ENCODE data around the gene COLEC11.

Gene COLEC11

DNA sequence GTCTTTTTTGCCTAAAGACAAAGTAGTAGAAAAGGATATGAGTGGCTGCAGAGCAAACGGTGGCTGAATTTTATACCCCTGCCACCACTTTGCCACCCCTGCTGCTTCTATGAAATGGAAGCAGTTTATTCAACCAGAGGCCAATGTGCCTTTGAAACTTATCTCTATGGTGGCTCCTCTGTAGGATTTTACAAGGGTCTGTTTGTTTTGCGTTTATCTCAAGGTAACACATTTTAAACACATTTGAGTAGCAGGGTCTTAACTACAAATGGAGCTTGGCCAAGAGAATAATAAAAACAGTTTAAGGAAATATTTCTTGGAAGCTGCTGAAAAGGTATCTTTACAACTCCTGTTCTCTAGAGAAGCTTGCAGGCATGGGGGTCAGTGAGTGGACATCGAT lies 69.2 kb downstream of the COLEC11 start:
- no peaks in the 10 kb centered on the region for H3K79me2 ChIP-seq (ENCODE audit: insufficient read depth, low read length)
- no peak overlapping the region for H2AFZ ChIP-seq (ENCODE audit: low read depth, low read length, severe bottlenecking)
- H3K4me3 ChIP-seq (ENCODE audit: insufficient read depth, low read length, poor library complexity, severe bottlenecking), result no peak overlapping the region
- no peak overlapping the region for H3K27ac ChIP-seq (ENCODE audit: low read depth, low read length)
- H3F3A ChIP-seq (ENCODE audit: insufficient read depth), result no peaks in the 10 kb centered on the region
- H3K27me3 ChIP-seq (ENCODE audit: low read length), result no peaks in the 10 kb centered on the region
- TF ChIP-seq EZH2phosphoT487 (conservative IDR thresholded peaks at IDR 0.05; ENCODE audit: low read length) (no peak), CTCF (IDR thresholded peaks at IDR 0.05; ENCODE audit: insufficient read depth, low read length, poor library complexity, severe bottlenecking) (no peak)
- H3K9me2 ChIP-seq (replicated peaks; ENCODE audit: insufficient read depth, low read length), result no peaks in the 10 kb centered on the region
- no peak overlapping the region for H3K9ac ChIP-seq (ENCODE audit: low read length)
- no peak overlapping the region for H3K4me2 ChIP-seq (ENCODE audit: low read depth, low read length, poor library complexity, severe bottlenecking)
- no peaks in the 10 kb centered on the region for H3K36me3 ChIP-seq (ENCODE audit: low read length)
- H4K20me1 ChIP-seq (ENCODE audit: low read depth, low read length), result no peaks in the 10 kb centered on the region
- H3K9me3 ChIP-seq (ENCODE audit: insufficient read depth, low read length), result no peaks in the 10 kb centered on the region

GRCh38 chr2:3664925-3665324 lies 70.0 kb downstream of the COLEC11 start:
- Histone ChIP-seq H3K79me2 (ENCODE audit: insufficient read depth, low read length) (no peaks in the 10 kb centered on the region), H2AFZ (ENCODE audit: low read depth, low read length, severe bottlenecking) (no peak overlapping the region), H3F3A (ENCODE audit: insufficient read depth) (no peaks in the 10 kb centered on the region), H3K27me3 (ENCODE audit: low read length) (no peaks in the 10 kb centered on the region), H3K9me3 (ENCODE audit: insufficient read depth, low read length) (no peaks in the 10 kb centered on the region), H3K36me3 (ENCODE audit: low read length) (no peaks in the 10 kb centered on the region), H3K9ac (ENCODE audit: low read length) (no peak overlapping the region), H3K4me3 (ENCODE audit: insufficient read depth, low read length, poor library complexity, severe bottlenecking) (no peak overlapping the region), H4K20me1 (ENCODE audit: low read depth, low read length) (no peaks in the 10 kb centered on the region), H3K4me2 (ENCODE audit: low read depth, low read length, poor library complexity, severe bottlenecking) (no peak overlapping the region), H3K27ac (ENCODE audit: low read depth, low read length) (no peak overlapping the region), H3K9me2 (replicated peaks; ENCODE audit: insufficient read depth, low read length) (no peaks in the 10 kb centered on the region)
- no peak for TF ChIP-seq CTCF (IDR thresholded peaks at IDR 0.05; ENCODE audit: insufficient read depth, low read length, poor library complexity, severe bottlenecking)
- no peak for TF ChIP-seq EZH2phosphoT487 (conservative IDR thresholded peaks at IDR 0.05; ENCODE audit: low read length)

DNA sequence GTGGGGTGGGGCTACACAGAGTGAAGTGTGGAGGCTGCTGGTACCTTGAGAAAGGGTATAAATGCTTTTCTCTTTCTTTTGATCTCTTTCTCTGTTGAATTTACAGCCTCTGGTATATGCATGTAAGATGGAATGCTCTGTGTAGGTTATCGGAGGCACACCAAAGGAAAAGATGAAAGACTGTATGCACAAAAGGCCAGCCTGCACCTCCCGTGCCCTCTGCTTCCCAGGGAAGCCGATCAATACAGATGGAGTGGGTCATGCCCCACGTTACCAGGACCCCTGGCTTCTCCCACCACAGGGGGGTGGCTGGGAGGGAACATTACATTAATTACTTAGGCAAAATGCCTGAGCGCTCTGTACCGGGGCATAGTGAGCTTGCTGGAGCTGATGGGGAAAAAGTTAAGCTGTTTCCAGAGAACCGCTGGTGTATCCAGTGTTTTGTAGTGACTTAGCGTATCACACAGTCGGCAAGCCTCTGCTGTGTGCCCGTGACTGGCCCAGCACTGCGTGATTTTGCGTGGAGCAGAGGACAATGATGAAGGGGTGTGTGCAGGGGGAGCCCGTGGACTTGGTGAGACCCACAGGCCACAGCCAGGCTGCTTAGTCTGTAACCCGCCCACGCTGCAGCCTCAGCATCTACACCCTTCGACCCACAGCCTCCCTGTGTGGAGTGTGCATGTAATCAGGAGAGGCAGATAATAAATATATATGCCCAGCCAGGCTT lies 71.1 kb downstream of the COLEC11 start:
- Histone ChIP-seq H3K27ac (ENCODE audit: low read depth, low read length) (no peak overlapping the region), H3K79me2 (ENCODE audit: insufficient read depth, low read length) (no peaks in the 10 kb centered on the region), H3K4me3 (ENCODE audit: insufficient read depth, low read length, poor library complexity, severe bottlenecking) (no peak overlapping the region), H4K20me1 (ENCODE audit: low read depth, low read length) (no peaks in the 10 kb centered on the region), H3K4me2 (ENCODE audit: low read depth, low read length, poor library complexity, severe bottlenecking) (no peak overlapping the region), H2AFZ (ENCODE audit: low read depth, low read length, severe bottlenecking) (no peak overlapping the region), H3K9me3 (ENCODE audit: insufficient read depth, low read length) (no peaks in the 10 kb centered on the region), H3K27me3 (ENCODE audit: low read length) (no peaks in the 10 kb centered on the region), H3K9me2 (replicated peaks; ENCODE audit: insufficient read depth, low read length) (no peaks in the 10 kb centered on the region), H3K9ac (ENCODE audit: low read length) (no peak overlapping the region), H3K36me3 (ENCODE audit: low read length) (no peaks in the 10 kb centered on the region), H3F3A (ENCODE audit: insufficient read depth) (no peaks in the 10 kb centered on the region)
- TF ChIP-seq EZH2phosphoT487 (conservative IDR thresholded peaks at IDR 0.05; ENCODE audit: low read length) (no peak), CTCF (IDR thresholded peaks at IDR 0.05; ENCODE audit: insufficient read depth, low read length, poor library complexity, severe bottlenecking) (no peak)

All from SU-DHL-6 (cell line).